Right lobe of liver (tissue), 4 donors: Measurements from ENCODE around the gene EHF.

Experiments used
- POLR2A ChIP-seq: fragments of 450-650 bp; IDR thresholded peaks from one replicate; pipeline ENCODE4 v1.6.1; 2017; ENCODE audit warnings: antibody characterized with exemption, mild to moderate bottlenecking
- TF ChIP-seq, protein P1 (sequence below), 4 donors: fragments of 200-600 bp in 3 of 4; fragments of 450-650 bp in 1 of 4; IDR thresholded peaks; one replicate each; pipeline versions ENCODE4 v1.5.1 to v1.8.0; 2016 to 2022; ENCODE audit warnings: antibody characterized with exemption in 4 of 4, mild to moderate bottlenecking in 2 of 4
- donor health status: DM: no; HTN: no; CAD: no.
- donor health status: DM: no; HTN: no; CAD: no.
- donor health status: DM: no; HTN: yes; CAD: no.

DNA sequence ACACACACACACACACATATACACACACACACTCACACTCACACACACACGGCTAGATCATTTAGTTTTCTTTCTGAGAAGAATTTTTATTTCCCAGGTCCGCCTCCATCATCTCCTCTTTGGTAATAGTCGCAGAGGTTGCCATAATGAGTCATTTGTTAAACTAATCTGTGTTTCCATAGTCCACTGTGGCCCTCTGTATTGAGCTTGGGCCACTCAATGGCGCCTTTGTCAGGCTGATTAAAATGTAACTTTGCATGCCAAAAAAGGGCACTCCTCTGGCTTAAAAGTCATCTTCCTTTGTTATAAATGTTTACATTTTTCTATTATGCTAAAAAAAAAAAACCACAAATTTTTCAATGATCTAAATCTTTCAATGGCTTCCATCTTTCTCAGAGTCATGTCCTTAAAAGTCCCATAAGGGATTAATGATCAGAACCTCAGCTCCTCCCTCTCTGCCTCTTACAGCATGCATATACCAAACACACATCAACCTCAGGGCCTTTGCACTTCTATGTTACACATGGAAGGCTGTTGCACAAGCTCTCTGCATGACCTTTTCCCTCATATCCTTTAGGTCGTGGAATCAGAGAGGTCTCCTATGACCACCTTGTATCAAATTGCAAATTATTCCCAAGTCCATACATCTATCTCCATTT is 35.3 kb downstream of the EHF start:
- TF ChIP-seq, protein P1, sequence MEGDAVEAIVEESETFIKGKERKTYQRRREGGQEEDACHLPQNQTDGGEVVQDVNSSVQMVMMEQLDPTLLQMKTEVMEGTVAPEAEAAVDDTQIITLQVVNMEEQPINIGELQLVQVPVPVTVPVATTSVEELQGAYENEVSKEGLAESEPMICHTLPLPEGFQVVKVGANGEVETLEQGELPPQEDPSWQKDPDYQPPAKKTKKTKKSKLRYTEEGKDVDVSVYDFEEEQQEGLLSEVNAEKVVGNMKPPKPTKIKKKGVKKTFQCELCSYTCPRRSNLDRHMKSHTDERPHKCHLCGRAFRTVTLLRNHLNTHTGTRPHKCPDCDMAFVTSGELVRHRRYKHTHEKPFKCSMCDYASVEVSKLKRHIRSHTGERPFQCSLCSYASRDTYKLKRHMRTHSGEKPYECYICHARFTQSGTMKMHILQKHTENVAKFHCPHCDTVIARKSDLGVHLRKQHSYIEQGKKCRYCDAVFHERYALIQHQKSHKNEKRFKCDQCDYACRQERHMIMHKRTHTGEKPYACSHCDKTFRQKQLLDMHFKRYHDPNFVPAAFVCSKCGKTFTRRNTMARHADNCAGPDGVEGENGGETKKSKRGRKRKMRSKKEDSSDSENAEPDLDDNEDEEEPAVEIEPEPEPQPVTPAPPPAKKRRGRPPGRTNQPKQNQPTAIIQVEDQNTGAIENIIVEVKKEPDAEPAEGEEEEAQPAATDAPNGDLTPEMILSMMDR (IDR thresholded peaks at IDR 0.05): no peak
- TF ChIP-seq POLR2A: no peak
